Neuronal stem cell (in vitro differentiated cells): ENCODE data around the gene CBY3.
"Not testable (repeated sequence)": the region's sequence is repeated elsewhere in the genome, so short reads cannot be mapped to it uniquely, and the experiment has no call there.

ENCODE experiments used
- DNase-seq: peaks from one replicate; pipeline ENCODE4 v3.0.0-alpha.2; 2013; ENCODE audit warnings: low spot score
- H2AFZ ChIP-seq: one replicate; pipeline ENCODE4 v1.6.1; 2013; ENCODE audit warnings: mild to moderate bottlenecking, low read length, inconsistent platforms
- H2AK5ac ChIP-seq: 2 replicates; pipeline ENCODE4 v1.6.1; 2013; ENCODE audit warnings: low read depth, mild to moderate bottlenecking, inconsistent platforms, low read length, moderate library complexity, mixed read lengths
- H2BK120ac ChIP-seq: 2 replicates; pipeline ENCODE4 v1.6.1; 2013; ENCODE audit warnings: low read depth, mild to moderate bottlenecking, inconsistent platforms, low read length, moderate library complexity, mixed read lengths
- H2BK12ac ChIP-seq: one replicate; pipeline ENCODE4 v1.6.1; 2013; ENCODE audit warnings: low read length, inconsistent platforms
- H2BK15ac ChIP-seq: 2 replicates; pipeline ENCODE4 v1.6.1; 2013; ENCODE audit warnings: mild to moderate bottlenecking, low read length, inconsistent platforms, mixed read lengths
- H2BK5ac ChIP-seq: one replicate; pipeline ENCODE4 v1.6.1; 2013; ENCODE audit warnings: inconsistent platforms, mild to moderate bottlenecking, low read length, moderate library complexity
- H3K14ac ChIP-seq: one replicate; pipeline ENCODE4 v1.6.1; 2013; ENCODE audit warnings: low read length, inconsistent platforms
- H3K18ac ChIP-seq: 2 replicates; pipeline ENCODE4 v1.6.1; 2013; ENCODE audit warnings: low read length, inconsistent platforms
- H3K23ac ChIP-seq: 2 replicates; pipeline ENCODE4 v1.6.1; 2013; ENCODE audit warnings: low read depth, mild to moderate bottlenecking, mixed read lengths, low read length, inconsistent platforms; ENCODE audit not compliant: poor library complexity
- H3K27ac ChIP-seq: replicated peaks from 3 replicates; pipeline ENCODE4 v1.5.1; 2013; ENCODE audit warnings: low read length, inconsistent platforms
- H3K27me3 ChIP-seq, 3 experiments: 2 replicates each; pipeline ENCODE4 v1.6.1; 2013; ENCODE audit warnings: low read length in 3 of 3, mild to moderate bottlenecking in 2 of 3, inconsistent platforms in 1 of 3, low read depth in 1 of 3, mixed read lengths in 1 of 3, moderate library complexity in 1 of 3; ENCODE audit not compliant: control insufficient read depth in 3 of 3, insufficient read depth in 3 of 3
- H3K36me3 ChIP-seq, 2 donors: replicated peaks in 1 of 2; 2 replicates each; pipeline ENCODE4 v1.6.1; 2013; ENCODE audit warnings: low read length in 2 of 2; ENCODE audit not compliant: control insufficient read depth in 2 of 2, insufficient read depth in 2 of 2
- H3K4ac ChIP-seq: 2 replicates; pipeline ENCODE4 v1.6.1; 2013; ENCODE audit warnings: inconsistent platforms, mild to moderate bottlenecking, low read length, moderate library complexity
- H3K4me1 ChIP-seq, 2 donors: 1 replicate in 1 of 2; 2 replicates in 1 of 2; pipeline ENCODE4 v1.6.1; 2013; ENCODE audit warnings: low read length in 2 of 2, low read depth in 1 of 2; ENCODE audit not compliant: control insufficient read depth in 2 of 2, insufficient read depth in 1 of 2
- H3K4me2 ChIP-seq: one replicate; pipeline ENCODE4 v1.6.1; 2013; ENCODE audit warnings: mild to moderate bottlenecking, low read length, inconsistent platforms; ENCODE audit not compliant: insufficient read depth, poor library complexity, severe bottlenecking
- H3K4me3 ChIP-seq, 2 donors: 2 replicates each; pipeline ENCODE4 v1.5.1; 2013; ENCODE audit warnings: low read length in 2 of 2, mild to moderate bottlenecking in 2 of 2, inconsistent platforms in 1 of 2, moderate library complexity in 1 of 2
- H3K79me1 ChIP-seq: one replicate; pipeline ENCODE4 v1.6.1; 2013; ENCODE audit warnings: low read depth, mild to moderate bottlenecking, inconsistent platforms, low read length, moderate library complexity
- H3K9ac ChIP-seq: one replicate; pipeline ENCODE4 v1.6.1; 2013; ENCODE audit warnings: mild to moderate bottlenecking, low read depth, low read length, inconsistent platforms; ENCODE audit not compliant: poor library complexity
- H3K9me3 ChIP-seq, 2 donors: replicated peaks in 1 of 2; 2 replicates each; pipeline versions ENCODE3 to v1.6.1; 2013; ENCODE audit warnings: low read length in 2 of 2, mild to moderate bottlenecking in 2 of 2, inconsistent platforms in 1 of 2, low read depth in 1 of 2, mixed read lengths in 1 of 2, moderate library complexity in 1 of 2; ENCODE audit not compliant: control insufficient read depth in 2 of 2, insufficient read depth in 1 of 2
- H4K8ac ChIP-seq: one replicate; pipeline ENCODE4 v1.6.1; 2013; ENCODE audit warnings: low read depth, mild to moderate bottlenecking, inconsistent platforms, low read length, moderate library complexity
- H4K91ac ChIP-seq: one replicate; pipeline ENCODE4 v1.6.1; 2013; ENCODE audit warnings: low read length, low read depth, mild to moderate bottlenecking, inconsistent platforms; ENCODE audit not compliant: poor library complexity
- WGBS, 2 donors: extraction: QIAGEN DNeasy Blood & Tissue Kit; methylation state at CpG; one replicate each; pipeline ENCODE4 v1.1.7; 2013; ENCODE audit warnings: missing lambda C conversion rate in 2 of 2, mixed read lengths in 1 of 2; ENCODE audit not compliant: insufficient read length in 2 of 2, insufficient replicate concordance in 1 of 2; ENCODE audit errors: extremely low coverage in 2 of 2; 5-methylcytosine and 5-hydroxymethylcytosine counted together

Gene CBY3

DNA sequence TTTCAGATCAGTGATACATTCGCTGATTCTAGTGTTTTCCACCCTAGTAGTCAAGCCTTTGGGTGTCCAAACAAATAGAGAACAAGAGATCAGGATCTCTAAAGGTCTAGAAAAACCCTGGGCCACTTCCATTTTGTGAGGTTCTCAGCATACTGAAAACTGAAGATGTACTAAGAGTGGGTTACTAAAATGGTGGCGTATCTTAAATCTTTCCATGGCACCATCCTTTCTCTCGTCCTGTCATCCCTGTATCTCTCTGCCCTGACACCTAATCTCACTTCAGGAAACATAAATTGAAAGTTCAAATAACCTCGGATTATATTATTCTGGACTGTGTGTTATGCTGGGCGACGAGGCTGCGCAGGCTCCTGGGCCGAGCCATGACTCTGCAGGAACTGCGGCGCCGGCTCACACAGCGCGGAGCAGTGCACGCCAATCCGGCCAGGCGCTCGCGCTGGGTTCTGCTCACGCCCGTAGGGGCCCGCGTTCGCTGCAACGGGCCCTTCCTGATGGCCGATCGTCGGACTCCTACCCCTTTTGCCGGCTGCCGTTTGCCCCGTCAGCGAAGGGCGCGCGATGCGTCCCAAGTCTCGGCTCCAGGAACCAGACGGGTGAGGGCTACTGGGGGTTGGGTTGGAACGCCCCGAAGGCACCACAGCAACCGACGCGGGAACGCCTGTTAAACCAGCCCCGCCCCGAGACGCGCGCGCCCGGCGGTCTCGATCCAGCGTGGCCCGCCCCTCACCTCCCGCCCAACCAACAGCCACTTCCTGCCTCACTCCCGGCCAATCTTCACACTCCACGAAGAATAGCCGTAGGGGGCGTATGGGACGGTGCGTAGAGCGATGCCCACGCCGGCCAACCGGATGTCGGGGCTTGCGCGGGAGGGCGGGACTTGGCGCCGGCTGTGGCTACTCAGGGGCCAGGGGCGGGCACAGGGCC, 17.4 kb upstream of the CBY3 start:
- peak overlapping the region; percentile 46 for H4K91ac ChIP-seq
- H3K14ac ChIP-seq: peak overlapping the region; percentile 79
- peaks cover 0 to 4% of the 10 kb centered on the region in 2 donors for H3K9me3 ChIP-seq
- H2BK12ac ChIP-seq: peak overlapping the region; percentile 66
- peak overlapping the region; percentile 72 for H3K4me2 ChIP-seq
- peak overlapping the region; percentile 100 for H3K18ac ChIP-seq
- H2BK15ac ChIP-seq: no peak overlapping the region
- H2BK120ac ChIP-seq: no peak overlapping the region
- no peak overlapping the region for H4K8ac ChIP-seq
- H2BK5ac ChIP-seq: no peak overlapping the region
- H3K27ac ChIP-seq: peak overlapping the region; percentile 92
- no peak overlapping the region for H3K4ac ChIP-seq
- H2AFZ ChIP-seq: peak overlapping the region; percentile 91
- peaks cover 9 to 29% of the 10 kb centered on the region in 2 donors for H3K36me3 ChIP-seq
- WGBS, 2 donors: no CpG with 5 or more reads among the region's 72 CpGs
- H2AK5ac ChIP-seq: no peak overlapping the region
- H3K4me1 ChIP-seq: peaks cover 3 to 6% of the 10 kb centered on the region in 2 donors
- peaks cover 5% of the 10 kb centered on the region for H3K79me1 ChIP-seq
- peak overlapping the region; percentile 93 to 99 for H3K4me3 ChIP-seq
- no peaks in the 10 kb centered on the region for H3K27me3 ChIP-seq
- H3K9ac ChIP-seq: peak overlapping the region; percentile 94
- DNase-seq: peak; percentile 99
- peak overlapping the region; percentile 99 for H3K23ac ChIP-seq

DNA sequence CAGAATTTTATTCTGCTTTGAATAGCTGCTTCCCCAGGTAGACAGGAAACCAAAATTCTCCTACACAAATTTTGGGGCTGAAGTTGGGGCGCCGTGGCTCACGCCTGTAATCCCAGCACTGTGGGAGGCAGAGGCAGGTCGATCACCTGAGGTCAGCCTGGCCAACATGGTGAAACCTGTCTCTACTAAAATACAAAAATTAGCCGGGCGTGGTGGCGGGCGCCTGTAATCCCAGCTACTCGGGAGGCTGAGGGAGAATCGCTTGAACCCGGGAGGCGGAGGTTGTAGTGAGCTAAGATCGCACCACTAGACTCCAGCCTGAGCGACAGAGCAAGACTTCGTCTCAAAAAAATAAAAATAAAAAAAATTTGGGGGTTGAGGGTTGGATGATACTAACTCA, 16.7 kb upstream of the CBY3 start:
- not testable (repeated sequence) for H3K9me3 ChIP-seq, H3K27me3 ChIP-seq, H2BK5ac ChIP-seq, H3K14ac ChIP-seq, H2BK120ac ChIP-seq, H3K4me1 ChIP-seq, H3K79me1 ChIP-seq, H3K18ac ChIP-seq, H3K23ac ChIP-seq, H4K8ac ChIP-seq, DNase-seq, H3K9ac ChIP-seq, H2BK12ac ChIP-seq, H3K4ac ChIP-seq, H2AK5ac ChIP-seq, H2BK15ac ChIP-seq, H4K91ac ChIP-seq
- Histone ChIP-seq H3K27ac (peak overlapping the region; percentile 0), H3K4me2 (peak overlapping the region; percentile 72), H3K36me3 (peaks cover 7 to 22% of the 10 kb centered on the region in 2 donors), H3K4me3 (peak overlapping the region in 1 of 2 donors; percentile 93), H2AFZ (peak overlapping the region; percentile 91)
- WGBS, 2 donors: no CpG with 5 or more reads among the region's 15 CpGs

DNA sequence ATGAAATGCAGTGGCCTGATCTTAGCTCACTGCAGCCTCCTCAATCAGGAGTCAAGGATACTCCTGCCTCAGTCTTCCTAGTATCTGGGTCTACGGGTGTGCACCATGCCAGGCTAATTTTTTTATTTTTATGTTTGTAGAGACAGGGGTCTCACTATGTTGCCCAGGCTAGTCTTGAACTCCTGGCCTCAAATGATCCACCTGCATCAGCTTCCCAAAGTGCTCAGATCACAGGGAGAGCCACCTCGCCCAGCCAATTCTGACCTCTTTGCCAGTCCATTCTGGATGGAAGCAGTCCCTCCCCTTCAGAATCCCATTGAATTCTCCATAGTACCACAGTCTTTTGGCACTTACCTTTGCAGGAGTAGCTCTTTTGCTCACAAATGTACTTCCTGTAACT, 16.3 kb upstream of the CBY3 start:
- Histone ChIP-seq H3K27ac (no peak overlapping the region), H4K91ac (no peak overlapping the region), H4K8ac (no peak overlapping the region), H2BK120ac (no peak overlapping the region), H2AFZ (no peak overlapping the region), H2AK5ac (no peak overlapping the region), H2BK5ac (no peak overlapping the region), H3K14ac (no peak overlapping the region), H3K4me1 (peaks cover 3 to 6% of the 10 kb centered on the region in 2 donors), H3K9ac (no peak overlapping the region), H3K4ac (no peak overlapping the region), H3K9me3 (no peaks in the 10 kb centered on the region), H3K18ac (no peak overlapping the region), H3K23ac (no peak overlapping the region), H3K27me3 (no peaks in the 10 kb centered on the region), H3K79me1 (peaks cover 5% of the 10 kb centered on the region), H2BK12ac (no peak overlapping the region), H3K4me2 (no peak overlapping the region), H3K4me3 (no peak overlapping the region), H3K36me3 (peaks cover 5 to 18% of the 10 kb centered on the region in 2 donors), H2BK15ac (no peak overlapping the region)
- no CpG with 5 or more reads among the region's 2 CpGs for WGBS, 2 donors
- no peak for DNase-seq

DNA sequence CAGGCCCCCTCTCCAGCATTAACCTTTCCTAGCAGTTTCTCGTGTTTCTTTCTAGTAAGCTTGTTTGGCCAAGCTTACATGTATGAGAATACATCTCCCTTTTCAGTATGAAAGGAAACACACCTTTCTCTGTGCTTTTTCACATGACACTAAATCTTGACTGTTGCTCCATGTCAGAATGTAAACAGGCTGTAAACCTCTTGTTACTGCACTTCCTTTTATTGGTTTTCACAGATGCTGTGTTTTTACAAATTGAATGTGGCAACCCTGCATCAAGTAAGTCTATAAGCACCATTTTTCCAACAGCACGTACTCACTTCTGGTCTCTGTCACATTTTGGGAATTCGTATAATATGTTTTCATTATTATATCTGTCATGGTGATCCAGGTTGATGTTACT, 15.8 kb upstream of the CBY3 start:
- Histone ChIP-seq H3K4me2 (no peak overlapping the region), H2BK5ac (no peak overlapping the region), H3K4ac (no peak overlapping the region), H2AFZ (no peak overlapping the region), H2AK5ac (no peak overlapping the region), H3K27me3 (no peaks in the 10 kb centered on the region), H2BK12ac (no peak overlapping the region), H3K23ac (no peak overlapping the region), H3K4me3 (no peak overlapping the region), H3K9ac (no peak overlapping the region), H2BK120ac (no peak overlapping the region), H2BK15ac (no peak overlapping the region), H3K9me3 (no peaks in the 10 kb centered on the region), H3K18ac (no peak overlapping the region), H3K79me1 (peaks cover 5% of the 10 kb centered on the region), H4K8ac (no peak overlapping the region), H3K14ac (no peak overlapping the region), H3K36me3 (peaks cover 3 to 13% of the 10 kb centered on the region in 2 donors), H3K4me1 (peaks cover 3 to 6% of the 10 kb centered on the region in 2 donors), H4K91ac (no peak overlapping the region), H3K27ac (no peak overlapping the region)
- no peak for DNase-seq
- WGBS, 2 donors: no CpG with 5 or more reads among the region's 3 CpGs
